ENCODE data around the gene MPDZ. TPM values are rescaled to one million over a fixed set of nuclear protein-coding genes. Genes with fewer than 3 reads are reported as not detected.

Gene MPDZ
- total and polyA plus RNA-seq, 4 experiments from 2014 or later: not detected

DNA sequence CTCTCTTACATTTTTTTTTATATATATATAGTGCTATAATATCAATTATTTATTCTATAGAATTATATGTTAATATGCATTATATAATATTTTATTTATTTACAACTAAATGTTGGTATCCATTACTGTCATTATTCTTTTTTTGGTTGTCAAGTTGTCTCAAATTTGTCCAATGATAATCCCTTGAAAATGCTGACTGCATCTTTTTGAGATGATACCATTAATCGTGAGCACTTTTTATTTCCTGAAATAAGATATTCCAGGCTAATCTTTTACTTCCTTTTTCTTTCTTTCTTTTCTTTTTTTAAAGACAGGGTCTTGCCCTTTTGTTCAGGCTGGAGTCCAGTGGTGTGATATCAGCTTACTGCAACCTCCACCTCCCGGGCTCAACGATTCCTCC is 12.7 kb upstream of the MPDZ start:
- Mint-ChIP-seq H3K4me3 (no peak overlapping the region), H3K27me3 (no peaks in the 10 kb centered on the region)
- POLR2A ChIA-PET (ENCODE audit: partially characterized antibody): no interaction called here

DNA sequence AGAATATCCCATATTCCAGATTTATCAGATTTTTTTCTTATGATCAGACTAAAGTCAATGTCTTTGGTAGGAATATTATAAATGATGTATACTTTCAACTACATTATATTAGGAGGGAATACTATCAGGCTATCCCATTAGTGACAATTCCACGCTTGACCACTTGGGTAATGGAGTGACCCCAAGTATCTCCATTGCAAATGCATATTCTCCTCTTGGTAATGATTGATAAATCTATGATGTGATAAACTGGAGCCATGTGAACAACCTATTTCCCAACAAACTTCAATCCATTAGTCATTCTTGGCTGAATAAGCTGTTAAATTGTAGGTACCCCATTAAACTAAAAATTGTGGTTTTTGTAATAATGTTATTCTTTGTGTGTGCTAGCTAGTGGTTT is 12.2 kb upstream of the MPDZ start:
- H3K36me3 Mint-ChIP-seq: no peaks in the 10 kb centered on the region
- POLR2A ChIA-PET (ENCODE audit: partially characterized antibody): no interaction called here

More for the DNA sequence above, 12.7 kb upstream of the MPDZ start:
- DNase-seq: no peak
- H3K36me3 ChIP-seq (ENCODE audit: insufficient read depth, low read length): no peaks in the 10 kb centered on the region
- H3K4me3 ChIP-seq (ENCODE audit: low read length in 2 of 2): no peak overlapping the region
- H3K27ac Mint-ChIP-seq: no peak overlapping the region
- H3K4me1 ChIP-seq (ENCODE audit: insufficient read depth, low read length): no peaks in the 10 kb centered on the region
- no peaks in the 10 kb centered on the region for H3K4me1 Mint-ChIP-seq
- no peak overlapping the region for H3K27ac ChIP-seq (ENCODE audit: low read depth, low read length)
- H3K9me3 Mint-ChIP-seq: peaks cover 3 to 17% (median 13%) of the 10 kb centered on the region in 8 donors
- H3K36me3 Mint-ChIP-seq: no peaks in the 10 kb centered on the region
- no peaks in the 10 kb centered on the region for H3K9me3 ChIP-seq (ENCODE audit: control insufficient read depth in 1 of 2, low read length in 2 of 2)
- intact Hi-C loops (cut with micrococcal nuclease): no loop called here
- CTCF ChIA-PET (ENCODE audit: partially characterized antibody): no interaction called here
- no peaks in the 10 kb centered on the region for H3K27me3 ChIP-seq (ENCODE audit: insufficient read depth, low read length)

DNA sequence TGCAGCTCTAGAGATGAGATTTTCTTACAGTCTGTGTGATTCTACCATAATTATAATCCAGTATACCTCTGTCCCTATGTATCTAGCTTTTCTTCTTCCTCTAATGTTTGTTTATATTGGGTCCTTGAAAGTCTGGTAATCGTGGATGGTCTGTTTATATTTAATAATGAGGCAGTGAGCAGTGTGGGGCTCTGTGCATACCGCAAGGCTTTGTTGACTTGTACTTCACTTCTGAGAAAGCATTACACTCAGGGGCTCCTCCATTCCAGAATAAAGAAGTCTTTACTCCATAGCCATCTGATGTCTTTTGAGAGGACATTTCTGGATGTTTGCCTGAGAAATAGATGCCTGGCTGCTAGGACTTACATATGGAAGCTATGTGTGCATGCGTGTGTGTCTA is 4.5 kb upstream of the MPDZ start:
- H3K27ac ChIP-seq (ENCODE audit: low read depth, low read length): no peak overlapping the region
- no peaks in the 10 kb centered on the region for H3K4me1 Mint-ChIP-seq
- H3K27ac Mint-ChIP-seq: peak overlapping the region in 1 of 7 donors; percentile 49
- DNase-seq: no peak
- H3K4me3 Mint-ChIP-seq: no peak overlapping the region
- intact Hi-C loops (cut with micrococcal nuclease): no loop called here
- no peaks in the 10 kb centered on the region for H3K27me3 ChIP-seq (ENCODE audit: insufficient read depth, low read length)
- peaks cover 0 to 15% (median 5%) of the 10 kb centered on the region in 8 donors for H3K9me3 Mint-ChIP-seq
- no peaks in the 10 kb centered on the region for H3K36me3 Mint-ChIP-seq
- no peaks in the 10 kb centered on the region for H3K9me3 ChIP-seq (ENCODE audit: control insufficient read depth in 1 of 2, low read length in 2 of 2)
- CTCF ChIA-PET (ENCODE audit: partially characterized antibody): no interaction called here
- no peaks in the 10 kb centered on the region for H3K4me1 ChIP-seq (ENCODE audit: insufficient read depth, low read length)
- POLR2A ChIA-PET (ENCODE audit: partially characterized antibody): no interaction called here
- H3K27me3 Mint-ChIP-seq: peaks cover 3% of the 10 kb centered on the region in 2 donors
- no peaks in the 10 kb centered on the region for H3K36me3 ChIP-seq (ENCODE audit: insufficient read depth, low read length)
- no peak overlapping the region for H3K4me3 ChIP-seq (ENCODE audit: low read length in 2 of 2)

More for the DNA sequence above, 12.2 kb upstream of the MPDZ start:
- Mint-ChIP-seq H3K27me3 (no peaks in the 10 kb centered on the region), H3K4me1 (no peaks in the 10 kb centered on the region), H3K9me3 (peaks cover 3 to 14% (median 13%) of the 10 kb centered on the region in 8 donors), H3K27ac (no peak overlapping the region), H3K4me3 (no peak overlapping the region)
- H3K27me3 ChIP-seq (ENCODE audit: insufficient read depth, low read length): no peaks in the 10 kb centered on the region
- no peak overlapping the region for H3K27ac ChIP-seq (ENCODE audit: low read depth, low read length)
- H3K4me1 ChIP-seq (ENCODE audit: insufficient read depth, low read length): no peaks in the 10 kb centered on the region
- no peaks in the 10 kb centered on the region for H3K9me3 ChIP-seq (ENCODE audit: control insufficient read depth in 1 of 2, low read length in 2 of 2)
- no peak overlapping the region for H3K4me3 ChIP-seq (ENCODE audit: low read length in 2 of 2)
- no peak for DNase-seq
- intact Hi-C loops (cut with micrococcal nuclease): no loop called here
- H3K36me3 ChIP-seq (ENCODE audit: insufficient read depth, low read length): no peaks in the 10 kb centered on the region
- CTCF ChIA-PET (ENCODE audit: partially characterized antibody): no interaction called here

DNA sequence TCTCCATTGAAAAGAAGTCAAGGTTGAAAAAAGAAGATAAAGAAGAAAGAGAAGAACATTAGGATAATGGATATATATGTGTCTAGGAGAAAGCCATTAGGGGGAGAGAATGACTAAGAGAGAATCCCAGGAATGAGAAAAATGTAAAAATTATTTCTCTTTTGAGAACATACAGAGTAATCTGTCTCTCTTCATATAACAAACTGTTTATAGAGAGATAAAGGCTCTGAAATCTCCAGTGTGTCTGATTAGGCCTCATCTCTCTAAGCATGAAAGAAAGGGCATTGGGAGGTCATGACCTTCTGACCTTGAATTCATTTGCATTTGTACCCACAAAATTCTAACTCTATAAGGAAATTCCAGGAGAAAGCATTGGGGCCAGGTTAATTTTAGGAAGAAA is 3.5 kb upstream of the MPDZ start:
- H3K27ac ChIP-seq (ENCODE audit: low read depth, low read length): no peak overlapping the region
- H3K27me3 ChIP-seq (ENCODE audit: insufficient read depth, low read length): no peaks in the 10 kb centered on the region
- no peaks in the 10 kb centered on the region for H3K36me3 ChIP-seq (ENCODE audit: insufficient read depth, low read length)
- H3K36me3 Mint-ChIP-seq: no peaks in the 10 kb centered on the region
- intact Hi-C loops (cut with micrococcal nuclease): no loop called here
- H3K9me3 ChIP-seq (ENCODE audit: control insufficient read depth in 1 of 2, low read length in 2 of 2): no peaks in the 10 kb centered on the region
- no peak for DNase-seq
- H3K9me3 Mint-ChIP-seq: peaks cover 0 to 14% (median 3%) of the 10 kb centered on the region in 8 donors
- H3K4me1 Mint-ChIP-seq: no peaks in the 10 kb centered on the region
- CTCF ChIA-PET (ENCODE audit: partially characterized antibody): no interaction called here
- no peak overlapping the region for H3K4me3 Mint-ChIP-seq
- peaks cover 3 to 7% of the 10 kb centered on the region in 2 donors for H3K27me3 Mint-ChIP-seq
- no peaks in the 10 kb centered on the region for H3K4me1 ChIP-seq (ENCODE audit: insufficient read depth, low read length)
- POLR2A ChIA-PET (ENCODE audit: partially characterized antibody): no interaction called here
- no peak overlapping the region for H3K4me3 ChIP-seq (ENCODE audit: low read length in 2 of 2)
- H3K27ac Mint-ChIP-seq: no peak overlapping the region

DNA sequence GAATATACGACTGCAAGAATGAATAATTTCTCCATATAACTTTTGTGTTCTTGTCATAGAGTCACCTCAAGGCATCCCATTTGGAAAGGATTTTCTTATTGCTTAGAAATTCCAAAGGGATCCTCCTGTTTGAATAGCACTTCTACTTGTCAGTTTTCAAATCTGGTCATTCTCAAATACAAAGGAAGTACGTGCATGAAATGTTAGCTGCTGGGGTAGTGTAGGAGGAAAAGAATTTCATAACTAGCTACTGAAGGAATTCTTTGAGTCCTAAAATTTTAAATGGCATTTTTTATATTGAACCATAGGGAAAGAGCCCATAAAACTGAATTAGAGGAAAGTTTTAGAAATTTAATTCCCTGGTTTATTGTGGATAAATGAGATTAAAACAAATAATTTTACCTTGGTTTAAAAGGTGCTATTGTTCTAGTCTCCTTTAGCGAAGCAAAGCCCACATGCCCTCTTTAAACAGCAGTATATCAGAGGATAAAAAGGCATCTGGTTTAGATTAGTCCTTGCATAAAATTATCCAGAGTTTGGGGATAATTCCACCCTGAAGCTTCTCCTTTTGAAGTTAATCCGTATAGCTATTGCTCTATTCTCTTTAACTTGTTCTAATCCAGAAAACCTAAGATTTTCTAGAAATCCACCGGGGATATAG is 2.0 kb upstream of the MPDZ start:
- Histone ChIP-seq H3K4me3 (ENCODE audit: low read length in 2 of 2) (no peak overlapping the region), H3K36me3 (ENCODE audit: insufficient read depth, low read length) (no peaks in the 10 kb centered on the region), H3K27me3 (ENCODE audit: insufficient read depth, low read length) (no peaks in the 10 kb centered on the region), H3K9me3 (ENCODE audit: control insufficient read depth in 1 of 2, low read length in 2 of 2) (no peaks in the 10 kb centered on the region), H3K4me1 (ENCODE audit: insufficient read depth, low read length) (no peaks in the 10 kb centered on the region), H3K27ac (ENCODE audit: low read depth, low read length) (no peak overlapping the region)
- Mint-ChIP-seq H3K4me1 (no peaks in the 10 kb centered on the region), H3K4me3 (no peak overlapping the region), H3K27ac (no peak overlapping the region), H3K36me3 (no peaks in the 10 kb centered on the region), H3K27me3 (peaks cover 3 to 11% of the 10 kb centered on the region in 2 donors), H3K9me3 (peaks cover 0 to 15% (median 2%) of the 10 kb centered on the region in 8 donors)
- POLR2A ChIA-PET (ENCODE audit: partially characterized antibody): interaction anchor here (0.6 kb wide), 1 partner anchor 358 kb away, joined by 3 read pairs; no protein-coding TSS in a partner anchor
- CTCF ChIA-PET (ENCODE audit: partially characterized antibody): no interaction called here
- no peak for DNase-seq
- intact Hi-C loops (cut with micrococcal nuclease): no loop called here

DNA sequence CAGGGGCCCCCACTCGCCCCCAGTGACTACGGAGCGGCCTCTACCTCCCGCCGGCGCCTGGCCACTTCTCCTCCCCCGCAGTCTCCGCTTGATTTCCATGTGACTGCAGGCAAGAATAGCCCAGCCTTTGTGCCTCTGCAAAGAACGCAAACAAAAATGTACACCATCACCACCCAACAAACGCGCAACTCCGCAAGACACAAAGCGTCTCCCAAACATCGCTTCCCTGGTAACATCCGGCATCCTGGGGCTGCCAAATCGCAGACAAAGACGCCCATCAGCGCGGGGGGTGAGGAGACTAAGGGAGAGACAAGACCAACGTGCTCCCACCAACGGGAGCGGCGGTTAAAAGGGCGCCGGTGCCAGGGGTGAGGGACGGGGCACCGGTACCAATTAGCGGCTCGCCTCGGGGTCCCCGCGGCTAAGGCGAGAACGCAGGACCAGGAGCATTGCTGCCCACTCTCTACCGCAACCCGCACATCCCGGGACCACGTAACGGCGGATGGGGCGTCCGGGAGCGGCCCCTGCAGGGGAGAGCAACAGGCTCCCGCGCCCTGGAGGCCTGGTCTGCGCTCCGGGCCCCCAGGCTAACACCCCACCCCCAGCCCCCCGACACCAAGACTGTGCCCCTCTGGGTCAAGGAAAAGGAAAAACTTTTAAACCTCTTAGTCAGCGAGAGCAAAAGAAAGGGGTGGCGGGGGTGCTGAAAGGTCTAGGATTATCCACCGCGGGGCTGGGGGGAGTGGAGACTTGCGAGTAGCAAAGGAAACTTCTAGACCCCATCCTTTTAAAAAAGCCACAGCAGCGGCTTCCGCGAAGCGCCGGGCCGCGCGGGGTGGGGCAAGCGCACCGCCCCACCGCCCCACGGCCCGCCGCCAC is 885 bp downstream of the MPDZ start:
- POLR2A ChIA-PET (ENCODE audit: partially characterized antibody): no interaction called here

DNA sequence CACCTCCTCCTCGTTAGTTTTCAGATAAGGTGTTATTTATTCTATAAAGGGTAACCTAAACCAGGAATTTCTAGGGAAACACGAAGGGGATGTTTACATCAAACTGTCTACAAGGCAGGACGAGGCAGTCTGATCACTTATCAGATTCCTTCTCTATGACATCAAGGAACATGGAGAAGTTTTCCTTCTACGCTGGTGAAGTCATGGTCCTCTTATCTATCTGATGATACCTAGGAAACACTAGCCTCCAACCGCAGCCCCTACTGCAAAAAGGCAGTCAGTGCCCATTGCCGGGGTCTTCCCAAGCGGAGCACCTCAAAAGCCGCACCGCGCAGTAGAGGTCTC is 1.5 kb downstream of the MPDZ start:
- peaks cover 3 to 11% of the 10 kb centered on the region in 2 donors for H3K27me3 Mint-ChIP-seq
- Histone ChIP-seq H3K9me3 (ENCODE audit: control insufficient read depth in 1 of 2, low read length in 2 of 2) (no peaks in the 10 kb centered on the region), H3K27ac (ENCODE audit: low read depth, low read length) (no peak overlapping the region), H3K27me3 (ENCODE audit: insufficient read depth, low read length) (no peaks in the 10 kb centered on the region), H3K4me1 (ENCODE audit: insufficient read depth, low read length) (no peaks in the 10 kb centered on the region), H3K4me3 (ENCODE audit: low read length in 2 of 2) (no peak overlapping the region), H3K36me3 (ENCODE audit: insufficient read depth, low read length) (no peaks in the 10 kb centered on the region)
- CTCF ChIA-PET (ENCODE audit: partially characterized antibody): no interaction called here
- DNase-seq: no peak
- no peaks in the 10 kb centered on the region for H3K4me1 Mint-ChIP-seq
- H3K4me3 Mint-ChIP-seq: no peak overlapping the region
- intact Hi-C loops (cut with micrococcal nuclease): no loop called here
- no peaks in the 10 kb centered on the region for H3K36me3 Mint-ChIP-seq
- POLR2A ChIA-PET (ENCODE audit: partially characterized antibody): no interaction called here
- H3K27ac Mint-ChIP-seq: no peak overlapping the region
- H3K9me3 Mint-ChIP-seq: peaks cover 0 to 15% (median 4%) of the 10 kb centered on the region in 8 donors

More for the DNA sequence above, 885 bp downstream of the MPDZ start:
- H3K36me3 ChIP-seq (ENCODE audit: insufficient read depth, low read length): no peaks in the 10 kb centered on the region
- no peak overlapping the region for H3K4me3 ChIP-seq (ENCODE audit: low read length in 2 of 2)
- H3K4me1 ChIP-seq (ENCODE audit: insufficient read depth, low read length): no peaks in the 10 kb centered on the region
- Mint-ChIP-seq H3K36me3 (no peaks in the 10 kb centered on the region), H3K9me3 (peaks cover 0 to 15% (median 4%) of the 10 kb centered on the region in 8 donors), H3K4me3 (no peak overlapping the region), H3K27me3 (peaks cover 3 to 11% of the 10 kb centered on the region in 2 donors), H3K27ac (no peak overlapping the region), H3K4me1 (no peaks in the 10 kb centered on the region)
- H3K9me3 ChIP-seq (ENCODE audit: control insufficient read depth in 1 of 2, low read length in 2 of 2): no peaks in the 10 kb centered on the region
- H3K27me3 ChIP-seq (ENCODE audit: insufficient read depth, low read length): no peaks in the 10 kb centered on the region
- no peak for DNase-seq
- H3K27ac ChIP-seq (ENCODE audit: low read depth, low read length): no peak overlapping the region
- CTCF ChIA-PET (ENCODE audit: partially characterized antibody): no interaction called here
- intact Hi-C loops (cut with micrococcal nuclease): no loop called here
